H1 (cell line): ENCODE results near the gene PRKAR1B. TPM values are rescaled to one million over a fixed set of nuclear protein-coding genes. Genes with fewer than 3 reads are reported as not detected.

Experiments
- CTCF ChIA-PET: fragments of 300-600 bp; sonication (Branson Sonifier 250); formaldehyde crosslinking; loops from one replicate; lab custom pipeline; 2021; ENCODE audit not compliant: partially characterized antibody; lab: Charles Lee
- POLR2A ChIA-PET: fragments of 300-600 bp; sonication (Branson Sonifier 250); formaldehyde crosslinking; loops from one replicate; lab custom pipeline; 2021; ENCODE audit warnings: inconsistent platforms; ENCODE audit not compliant: partially characterized antibody; lab: Charles Lee
- DNase-seq, 2 experiments: peaks; one replicate each; pipeline versions ENCODE4 v3.0.0 to v3.0.0-alpha.2; 2010 to 2022; ENCODE audit warnings: low spot score in 2 of 2, low read depth in 1 of 2, mixed read lengths in 1 of 2
- FAIRE-seq: peaks from 2 replicates; lab custom pipeline; 2011; peaks lifted over from hg19 to GRCh38; lab: Jason Lieb, UNC
- H2AFZ ChIP-seq: 2 replicates; pipeline ENCODE4 v1.8.1; 2012; ENCODE audit warnings: low read length, inconsistent platforms
- H2AK5ac ChIP-seq: 2 replicates; pipeline ENCODE4 v1.6.1; 2013; ENCODE audit warnings: low read depth, low read length
- H2BK120ac ChIP-seq: replicated peaks from 2 replicates; pipeline ENCODE3; 2013; ENCODE audit warnings: low read depth, low read length, inconsistent platforms
- H2BK12ac ChIP-seq: 2 replicates; pipeline ENCODE4 v1.6.1; 2013; ENCODE audit warnings: low read depth, low read length
- H2BK15ac ChIP-seq: 2 replicates; pipeline ENCODE4 v1.6.1; 2013; ENCODE audit warnings: low read length
- H2BK20ac ChIP-seq: 2 replicates; pipeline ENCODE4 v1.6.1; 2013; ENCODE audit warnings: low read length
- H2BK5ac ChIP-seq: 2 replicates; pipeline ENCODE4 v1.6.1; 2013; ENCODE audit warnings: low read depth, low read length
- H3K14ac ChIP-seq: 2 replicates; pipeline ENCODE4 v1.6.1; 2013; ENCODE audit warnings: inconsistent platforms; ENCODE audit not compliant: insufficient read length
- H3K18ac ChIP-seq: 2 replicates; pipeline ENCODE4 v1.6.1; 2013; ENCODE audit warnings: low read length; ENCODE audit errors: extremely low read depth
- H3K23ac ChIP-seq: 2 replicates; pipeline ENCODE4 v1.6.1; 2013; ENCODE audit warnings: inconsistent platforms; ENCODE audit not compliant: insufficient read length
- H3K23me2 ChIP-seq: 2 replicates; pipeline ENCODE4 v1.6.1; 2013; ENCODE audit warnings: low read depth, low read length
- H3K27ac ChIP-seq: 2 replicates; pipeline ENCODE4 v1.6.1; 2011; ENCODE audit warnings: low read depth, low read length, inconsistent platforms
- H3K27me3 ChIP-seq, 4 experiments: replicated peaks in 1 of 4; 1 replicate in 1 of 4; 2 replicates in 3 of 4; pipeline versions ENCODE4 v1.6.1 to v1.8.1; 2011 to 2013; ENCODE audit warnings: low read length in 3 of 4, mild to moderate bottlenecking in 3 of 4, inconsistent platforms in 2 of 4, mixed read lengths in 2 of 4, moderate library complexity in 1 of 4; ENCODE audit not compliant: control insufficient read depth in 3 of 4, insufficient read depth in 3 of 4; ENCODE audit errors: extremely low read depth in 1 of 4
- H3K36me3 ChIP-seq, 4 experiments: 2 replicates each; pipeline versions ENCODE4 v1.6.1 to v1.8.1; 2011 to 2013; ENCODE audit warnings: mild to moderate bottlenecking in 4 of 4, low read length in 3 of 4, moderate library complexity in 2 of 4, control low read depth in 1 of 4, inconsistent platforms in 1 of 4; ENCODE audit not compliant: insufficient read depth in 4 of 4, control insufficient read depth in 2 of 4
- H3K4ac ChIP-seq: replicated peaks from 2 replicates; pipeline ENCODE3; 2013; ENCODE audit warnings: low read length, low read depth, mixed read lengths, inconsistent platforms; ENCODE audit not compliant: insufficient read length
- H3K4me1 ChIP-seq, 4 experiments: replicated peaks in 1 of 4; 1 replicate in 1 of 4; 2 replicates in 3 of 4; pipeline versions ENCODE4 v1.6.1 to v1.8.1; 2011 to 2013; ENCODE audit warnings: low read length in 3 of 4, inconsistent platforms in 2 of 4, mixed read lengths in 1 of 4; ENCODE audit not compliant: insufficient read depth in 4 of 4, control insufficient read depth in 3 of 4
- H3K4me2 ChIP-seq, 2 experiments: 2 replicates each; pipeline versions ENCODE4 v1.6.1 to v1.8.1; 2011 to 2013; ENCODE audit warnings: low read depth in 2 of 2, low read length in 2 of 2, control low read depth in 1 of 2, inconsistent platforms in 1 of 2, mild to moderate bottlenecking in 1 of 2; ENCODE audit not compliant: insufficient read depth in 1 of 2
- H3K4me3 ChIP-seq, 4 experiments: fragments of 200-600, 300-600 bp in 1 of 4; sonication (generic), shearing (Covaris generic), sonication (Bioruptor Twin) in 1 of 4; 2 replicates each; pipeline versions ENCODE4 v1.5.1 to v1.8.1; 2011 to 2016; ENCODE audit warnings: low read length in 4 of 4, low read depth in 3 of 4, control low read depth in 2 of 4, inconsistent platforms in 2 of 4, mild to moderate bottlenecking in 2 of 4, mixed read lengths in 1 of 4, moderate library complexity in 1 of 4; ENCODE audit not compliant: insufficient read depth in 2 of 4; ENCODE audit errors: extremely low read depth in 1 of 4
- H3K56ac ChIP-seq: replicated peaks from 2 replicates; pipeline ENCODE3; 2013; ENCODE audit warnings: low read depth, mild to moderate bottlenecking, mixed read lengths, low read length, inconsistent platforms; ENCODE audit not compliant: insufficient read length
- H3K79me1 ChIP-seq: 2 replicates; pipeline ENCODE4 v1.6.1; 2013; ENCODE audit warnings: low read depth, low read length, control low read depth
- H3K79me2 ChIP-seq, 2 experiments: 2 replicates each; pipeline versions ENCODE4 v1.6.1 to v1.8.1; 2012 to 2013; ENCODE audit warnings: low read length in 2 of 2, mild to moderate bottlenecking in 2 of 2, inconsistent platforms in 1 of 2; ENCODE audit not compliant: insufficient read depth in 2 of 2, control insufficient read depth in 1 of 2
- H3K9ac ChIP-seq, 4 experiments: replicated peaks in 1 of 4; 1 replicate in 1 of 4; 2 replicates in 3 of 4; pipeline versions ENCODE4 v1.6.1 to v1.8.1; 2011 to 2013; ENCODE audit warnings: low read depth in 3 of 4, low read length in 3 of 4, control low read depth in 2 of 4, mild to moderate bottlenecking in 2 of 4, moderate library complexity in 2 of 4, inconsistent platforms in 1 of 4; ENCODE audit errors: extremely low read depth in 1 of 4
- H3K9me3 ChIP-seq, 2 experiments: 2 replicates each; pipeline versions ENCODE4 v1.6.1 to v1.8.1; 2012 to 2013; ENCODE audit warnings: mild to moderate bottlenecking in 2 of 2, moderate library complexity in 2 of 2, control low read depth in 1 of 2, inconsistent platforms in 1 of 2, low read depth in 1 of 2, low read length in 1 of 2, mixed read lengths in 1 of 2; ENCODE audit not compliant: insufficient read depth in 2 of 2
- H4K20me1 ChIP-seq, 2 experiments: replicated peaks in 1 of 2; 2 replicates each; pipeline versions ENCODE3 to v1.8.1; 2011 to 2013; ENCODE audit warnings: inconsistent platforms in 2 of 2, low read length in 2 of 2, mild to moderate bottlenecking in 1 of 2; ENCODE audit not compliant: insufficient read depth in 2 of 2, control insufficient read depth in 1 of 2
- H4K5ac ChIP-seq: 2 replicates; pipeline ENCODE4 v1.6.1; 2013; ENCODE audit warnings: low read length, low read depth, mixed read lengths, inconsistent platforms; ENCODE audit not compliant: insufficient read length
- H4K8ac ChIP-seq: 2 replicates; pipeline ENCODE4 v1.8.0; 2013; ENCODE audit warnings: mild to moderate bottlenecking, moderate library complexity, low read length, inconsistent platforms; ENCODE audit not compliant: insufficient read depth; ENCODE audit errors: extremely low read depth
- H4K91ac ChIP-seq: replicated peaks from 2 replicates; pipeline ENCODE3; 2013; ENCODE audit warnings: low read length, mixed read lengths, inconsistent platforms; ENCODE audit not compliant: insufficient read length
- BACH1 ChIP-seq: IDR thresholded peaks from 2 replicates; pipeline ENCODE4 v1.6.1; 2012; ENCODE audit warnings: low read length, improper control_type of control experiment
- CBX5 ChIP-seq: fragments of 300-800, 300-1000 bp; sonication (generic); IDR thresholded peaks from 2 replicates; pipeline ENCODE4 v1.7.1; 2016; ENCODE audit warnings: antibody characterized with exemption, low read length, low read depth
- CHD1 ChIP-seq: IDR thresholded peaks from 2 replicates; pipeline ENCODE4 v1.6.1; 2012; ENCODE audit warnings: low read depth, low read length, improper control_type of control experiment
- GTF2F1 ChIP-seq: IDR thresholded peaks from 2 replicates; pipeline ENCODE4 v1.6.1; 2012; ENCODE audit warnings: low read depth, low read length, improper control_type of control experiment, borderline replicate concordance
- RBBP5 ChIP-seq: IDR thresholded peaks from 2 replicates; pipeline ENCODE4 v1.7.1; 2012; ENCODE audit warnings: low read depth, mild to moderate bottlenecking, inconsistent platforms, low read length, moderate library complexity, borderline replicate concordance
- SAP30 ChIP-seq: fragments of 300-600 bp; sonication (generic); IDR thresholded peaks from 2 replicates; pipeline ENCODE4 v1.7.1; 2012; ENCODE audit warnings: low read length, moderate library complexity, mild to moderate bottlenecking, inconsistent platforms; ENCODE audit not compliant: insufficient read depth, insufficient replicate concordance
- SIX5 ChIP-seq: IDR thresholded peaks from 2 replicates; pipeline ENCODE4 v1.6.1; 2011; ENCODE audit warnings: mild to moderate bottlenecking, low read depth, low read length
- SUZ12 ChIP-seq: fragments of 200-600 bp; sonication (generic); IDR thresholded peaks from 2 replicates; pipeline ENCODE4 v1.6.1; 2012; ENCODE audit warnings: mild to moderate bottlenecking, inconsistent platforms, low read length, moderate library complexity, mixed read lengths
- USF2 ChIP-seq: IDR thresholded peaks from 2 replicates; pipeline ENCODE4 v1.6.1; 2011; ENCODE audit warnings: low read length, improper control_type of control experiment
- WGBS, 2 experiments: shearing (Covaris generic) in 1 of 2; methylation state at CpG; one replicate each; pipeline versions ENCODE4 v1.1.6 to v1.1.7; 2013 to 2015; ENCODE audit warnings: low lambda C conversion rate in 2 of 2, mixed read lengths in 2 of 2, inconsistent platforms in 1 of 2, low coverage in 1 of 2, missing lambda C conversion rate in 1 of 2; ENCODE audit not compliant: insufficient replicate concordance in 2 of 2, insufficient coverage in 1 of 2, insufficient read length in 1 of 2; ENCODE audit errors: extremely low coverage in 1 of 2, missing lambda C conversion rate in 1 of 2; 5-methylcytosine and 5-hydroxymethylcytosine counted together
- polyA plus RNA-seq, 7 experiments: library from polyadenylated mRNA; depleted of rRNA in 3 of 7; stranded (reverse) in 5 of 7; unstranded in 2 of 7; fragments of >200 nt in 5 of 7; fragments of 200-250 nt in 2 of 7; gene quantifications; 1 replicate in 5 of 7; 2 replicates in 1 of 7; 4 replicates in 1 of 7; pipeline versions ENCODE4 v1.2.1 to v1.2.3, GENCODE V29; 2011 to 2013; ENCODE audit warnings: missing spikeins in 2 of 7, mixed read lengths in 2 of 7
- total RNA-seq: library from RNA; stranded (reverse); fragmentation: NEBNext Ultra II Directional; extraction: Animal tissue kit (Norgen Biotek cat#: 25700); gene quantifications from 2 replicates; pipeline ENCODE4 v1.2.1, GENCODE V29; 2021

PRKAR1B gene
- total and polyA plus RNA-seq, 2 of the 8 experiments (the other 6 are each of a cell fraction or from before 2014, with no cell fraction given) = 12.3 to 55.7 TPM

GRCh38 chr7:650339-651031 is 76.6 kb downstream of the PRKAR1B start:
- H3K4me1 ChIP-seq = no peaks in the 10 kb centered on the region
- H3K14ac ChIP-seq = no peak overlapping the region
- H4K91ac ChIP-seq = no peak overlapping the region
- no peak overlapping the region for H2BK12ac ChIP-seq
- peaks cover 0 to 10% of the 10 kb centered on the region in 2 experiments for H4K20me1 ChIP-seq
- no peak overlapping the region for H3K9ac ChIP-seq
- peak overlapping the region; percentile 9; the same call in 1 of the 2 replicates for H4K8ac ChIP-seq
- CTCF ChIA-PET = interaction anchor here (0.6 to 2.8 kb wide), 5 partner anchors 8 to 24 kb away, joined by 3 to 6 read pairs (median 4); no protein-coding TSS in a partner anchor
- no peaks in the 10 kb centered on the region for H3K79me1 ChIP-seq
- no peak overlapping the region for H2BK15ac ChIP-seq
- no peak overlapping the region for H3K56ac ChIP-seq
- no peak overlapping the region for H4K5ac ChIP-seq
- no peak overlapping the region for H2BK20ac ChIP-seq
- H3K18ac ChIP-seq = no peak overlapping the region
- H3K79me2 ChIP-seq = peaks cover 8 to 23% of the 10 kb centered on the region in 2 experiments; a peak in 3 of 4 replicates
- no peak overlapping the region for H3K27ac ChIP-seq
- peak overlapping the region; percentile 66; the same call in 1 of the 2 replicates for H2BK5ac ChIP-seq
- no peaks in the 10 kb centered on the region for H3K27me3 ChIP-seq
- 0 out of 2 replicates have a peak overlapping the region, but pooled peaks have one; percentile 53 for H2AK5ac ChIP-seq
- no peak for TF ChIP-seq SAP30
- no peak for TF ChIP-seq CBX5
- no peak for TF ChIP-seq BACH1
- no peak for TF ChIP-seq RBBP5
- TF ChIP-seq USF2 = no peak
- no peak for TF ChIP-seq SIX5
- TF ChIP-seq SUZ12 = no peak
- TF ChIP-seq GTF2F1 = no peak
- no peak for TF ChIP-seq CHD1
- no peak overlapping the region for H2BK120ac ChIP-seq
- H3K4me3 ChIP-seq = no peak overlapping the region
- peaks cover 0 to 6% (median 0%) of the 10 kb centered on the region in 4 experiments; a peak in 2 of 8 replicates for H3K36me3 ChIP-seq
- no peak overlapping the region for H3K4me2 ChIP-seq
- no peak overlapping the region for H2AFZ ChIP-seq
- DNase-seq (no peak), FAIRE-seq (no peak)
- no peak overlapping the region for H3K4ac ChIP-seq
- POLR2A ChIA-PET = interaction anchor here (0.7 to 1.1 kb wide), 2 partner anchors 15 to 66 kb away, joined by 3 to 6 read pairs; no protein-coding TSS in a partner anchor
- WGBS, 2 experiments = 94% methylated on average over 22 of the region's 22 CpGs; no CpG with 5 or more reads in 1 of the 2 experiments
- H3K23me2 ChIP-seq = peaks cover 11% of the 10 kb centered on the region; the same call in 1 of the 2 replicates
- H3K9me3 ChIP-seq = peaks cover 14 to 26% of the 10 kb centered on the region in 2 experiments
- no peak overlapping the region for H3K23ac ChIP-seq
